ENCODE measurements around the gene CHRNB4.

DNA sequence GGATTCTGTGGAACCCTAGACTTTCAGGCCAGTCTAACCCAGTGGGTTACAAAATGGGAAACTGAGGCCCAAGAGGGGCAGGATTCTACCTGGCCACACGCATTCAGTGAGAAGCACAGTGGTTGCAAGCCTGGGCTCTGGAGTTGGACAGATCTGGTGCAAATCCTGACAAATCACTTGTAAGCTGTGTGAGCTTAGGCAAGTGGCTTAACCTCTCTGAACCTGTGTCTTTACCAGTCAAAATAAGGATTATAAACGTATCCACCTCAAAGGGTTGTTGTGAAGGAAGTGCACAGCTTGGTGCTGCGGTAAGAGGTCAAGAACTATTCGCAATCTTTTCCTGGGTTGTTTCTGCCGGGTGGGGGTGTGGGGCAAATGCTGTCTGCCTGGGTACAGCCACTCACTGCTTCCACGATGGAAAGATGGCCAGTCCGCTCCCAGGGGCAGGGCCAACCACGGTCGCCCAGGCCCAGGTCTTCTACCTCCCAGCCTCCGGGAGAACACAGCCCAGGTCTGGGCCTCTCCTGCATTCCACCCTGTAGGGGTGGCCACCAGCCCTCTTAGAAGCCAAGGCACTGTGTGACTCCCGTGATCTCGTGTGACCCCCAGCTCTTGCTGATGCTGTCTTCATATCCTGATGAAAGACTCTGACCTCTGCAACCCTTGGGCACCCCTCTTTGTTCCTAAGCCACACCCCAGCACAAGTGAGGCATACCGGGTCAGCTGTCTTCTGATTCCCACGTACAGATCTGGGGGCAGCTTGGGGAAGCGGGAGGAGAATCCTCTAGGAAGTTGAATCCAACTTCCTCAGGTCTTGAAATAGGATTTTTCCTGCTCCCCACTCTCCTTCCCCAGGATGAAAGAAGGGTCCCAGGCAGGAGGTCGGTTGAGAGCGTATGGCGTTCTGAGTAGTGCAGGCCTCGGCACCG, 21.7 kb downstream of the CHRNB4 start:
- TF ChIP-seq, protein P1, sequence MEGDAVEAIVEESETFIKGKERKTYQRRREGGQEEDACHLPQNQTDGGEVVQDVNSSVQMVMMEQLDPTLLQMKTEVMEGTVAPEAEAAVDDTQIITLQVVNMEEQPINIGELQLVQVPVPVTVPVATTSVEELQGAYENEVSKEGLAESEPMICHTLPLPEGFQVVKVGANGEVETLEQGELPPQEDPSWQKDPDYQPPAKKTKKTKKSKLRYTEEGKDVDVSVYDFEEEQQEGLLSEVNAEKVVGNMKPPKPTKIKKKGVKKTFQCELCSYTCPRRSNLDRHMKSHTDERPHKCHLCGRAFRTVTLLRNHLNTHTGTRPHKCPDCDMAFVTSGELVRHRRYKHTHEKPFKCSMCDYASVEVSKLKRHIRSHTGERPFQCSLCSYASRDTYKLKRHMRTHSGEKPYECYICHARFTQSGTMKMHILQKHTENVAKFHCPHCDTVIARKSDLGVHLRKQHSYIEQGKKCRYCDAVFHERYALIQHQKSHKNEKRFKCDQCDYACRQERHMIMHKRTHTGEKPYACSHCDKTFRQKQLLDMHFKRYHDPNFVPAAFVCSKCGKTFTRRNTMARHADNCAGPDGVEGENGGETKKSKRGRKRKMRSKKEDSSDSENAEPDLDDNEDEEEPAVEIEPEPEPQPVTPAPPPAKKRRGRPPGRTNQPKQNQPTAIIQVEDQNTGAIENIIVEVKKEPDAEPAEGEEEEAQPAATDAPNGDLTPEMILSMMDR (IDR thresholded peaks at IDR 0.05): no peak
- no peak for TF ChIP-seq ZC3H11A (IDR thresholded peaks at IDR 0.05)
